GM19023 (cell line): ENCODE measurements around the gene GID8.

Experiments
- ATAC-seq: cut with Tn5 transposase; IDR thresholded peaks from one replicate; pipeline ENCODE4 v1.9.1; 2021; ENCODE audit warnings: mild to moderate bottlenecking, moderate library complexity; ENCODE audit not compliant: unreplicated experiment

Gene GID8

DNA sequence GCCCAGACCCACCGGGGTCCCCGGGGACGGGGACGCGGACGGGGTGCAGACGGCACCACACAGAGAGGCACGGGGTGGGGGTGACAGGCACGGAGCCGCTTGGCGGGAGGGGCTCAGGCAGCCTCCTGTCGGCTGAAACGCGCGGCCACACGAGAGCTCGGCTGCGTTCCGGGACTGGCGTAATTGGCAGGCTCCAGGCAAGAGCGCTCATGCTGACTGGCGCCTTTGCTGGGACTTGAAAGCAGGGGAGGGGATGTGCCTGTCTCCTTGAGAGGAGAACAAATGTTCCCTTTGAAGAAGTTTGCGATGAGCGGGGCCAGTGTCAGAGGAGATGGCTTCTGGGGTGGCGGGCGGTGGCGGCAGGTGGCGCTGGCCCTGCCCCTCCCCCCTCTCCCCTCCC, 43.0 kb downstream of the GID8 start:
- no peak for ATAC-seq

DNA sequence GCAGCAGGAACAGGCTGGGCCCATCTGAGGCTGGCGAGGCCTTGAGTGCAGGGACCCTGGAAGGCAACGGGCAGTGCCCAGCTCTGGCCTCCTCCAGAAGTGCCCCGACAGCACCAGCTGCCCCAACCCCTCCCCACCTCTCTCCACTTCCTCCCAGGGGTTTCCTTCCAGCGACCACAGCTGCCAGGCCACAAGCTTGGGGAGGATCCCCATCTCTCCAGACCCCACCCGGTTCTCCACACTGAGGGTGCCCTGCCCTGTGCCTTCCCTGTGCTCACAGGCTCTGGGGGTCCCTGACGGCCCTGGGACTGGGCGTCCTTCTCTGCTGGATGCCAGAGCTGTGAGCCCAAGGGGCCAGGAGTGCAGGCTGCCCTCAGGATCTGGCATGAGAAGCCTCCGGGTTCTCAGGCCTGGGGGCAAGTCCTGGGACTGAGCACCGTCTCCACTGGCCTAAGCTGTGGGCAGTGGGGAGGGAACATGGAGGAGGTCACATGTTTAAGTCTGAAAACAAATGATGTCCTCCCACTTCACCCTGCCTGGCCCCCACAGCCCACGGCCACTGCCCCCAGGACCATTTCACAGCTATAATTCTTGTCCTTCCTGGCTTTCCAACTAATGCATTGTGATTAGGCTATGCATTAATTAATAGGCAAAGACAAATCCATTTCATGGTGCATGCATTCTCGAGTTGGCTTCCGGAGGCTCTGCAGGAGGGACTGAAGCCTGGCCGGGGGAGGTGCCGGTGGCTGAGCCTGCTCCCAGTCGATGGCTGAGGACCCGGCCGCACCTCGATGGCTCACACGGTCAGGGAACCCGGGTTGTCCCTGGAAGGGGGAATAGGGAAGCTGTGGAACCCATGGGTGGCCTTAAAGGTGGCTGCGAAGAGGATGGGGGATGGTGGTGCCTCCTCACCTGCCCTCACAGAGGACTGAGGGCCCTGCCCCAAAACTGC, 44.5 kb downstream of the GID8 start:
- no peak for ATAC-seq

DNA sequence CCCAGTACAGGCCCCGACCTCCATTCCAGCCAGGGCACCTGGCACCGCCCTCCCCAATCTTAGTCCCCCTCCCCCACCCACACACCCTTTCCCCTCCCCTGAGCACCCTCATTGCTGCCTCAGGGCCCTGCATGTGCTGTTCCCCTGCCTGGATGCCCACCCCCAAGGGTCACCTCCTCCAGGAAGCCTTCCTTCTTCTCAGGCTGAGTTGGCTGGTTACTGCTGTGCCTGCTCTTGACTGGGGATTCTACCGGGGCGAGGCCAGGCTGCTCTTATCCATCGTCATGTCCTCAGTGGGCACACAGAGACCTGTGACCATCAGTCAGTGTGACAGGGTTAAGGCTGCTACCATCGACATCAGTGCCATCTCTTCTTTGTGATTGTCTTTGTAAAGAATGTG, 45.3 kb downstream of the GID8 start:
- no peak for ATAC-seq

DNA sequence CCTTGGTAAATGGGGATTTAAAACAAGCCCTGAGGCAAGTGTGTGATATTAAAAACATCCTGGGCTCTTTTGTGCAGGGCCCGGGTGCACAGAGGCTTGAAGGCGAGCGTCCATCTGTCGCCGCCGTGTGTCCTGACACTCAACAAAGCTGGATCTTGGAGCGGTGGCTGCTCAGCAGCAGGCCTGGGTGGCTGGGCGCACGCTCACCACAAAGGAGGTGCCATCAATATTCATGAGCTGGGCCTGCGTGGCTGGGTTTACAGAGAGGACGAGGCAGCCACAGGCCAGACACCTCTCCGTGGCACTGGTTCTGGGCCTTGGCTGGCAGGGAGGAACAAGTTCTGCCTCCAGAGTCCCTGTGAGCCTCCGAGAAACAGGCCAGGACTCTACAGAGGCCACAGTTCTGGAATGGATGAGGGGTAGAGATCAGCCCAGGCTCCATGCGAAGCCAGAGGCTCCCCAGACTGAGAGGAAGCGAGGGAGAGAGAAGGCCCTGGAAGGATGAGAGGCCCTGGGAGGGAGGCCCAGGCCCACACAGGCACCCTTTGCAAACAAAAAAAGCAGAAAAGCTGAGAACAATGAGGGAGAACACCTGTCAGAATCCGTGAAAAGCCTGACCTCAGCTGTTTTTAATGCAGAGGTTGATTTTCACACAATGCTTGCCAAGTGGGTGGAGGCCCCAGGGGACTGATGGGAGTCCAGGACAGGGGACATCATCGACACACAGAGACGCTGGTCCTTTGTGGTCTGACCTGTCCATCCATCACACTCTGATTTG, 46.9 kb downstream of the GID8 start:
- no peak for ATAC-seq

DNA sequence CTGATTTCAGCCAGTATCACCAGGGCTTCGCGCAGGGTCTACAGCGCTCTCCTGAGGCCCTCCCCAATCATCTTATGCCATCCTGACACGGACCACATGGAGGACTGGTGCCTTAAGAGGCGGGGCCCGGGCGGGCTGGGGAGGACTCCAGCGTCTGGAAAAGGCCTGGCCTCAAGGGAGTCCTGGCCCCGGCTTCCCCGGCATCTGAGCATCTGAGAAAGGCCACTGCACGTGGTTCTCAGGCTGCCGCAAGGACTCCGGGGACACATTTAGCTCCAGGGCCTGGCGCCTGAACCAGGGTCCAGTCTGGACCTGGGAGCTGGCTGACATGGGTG, 47.5 kb downstream of the GID8 start:
- ATAC-seq = no peak

DNA sequence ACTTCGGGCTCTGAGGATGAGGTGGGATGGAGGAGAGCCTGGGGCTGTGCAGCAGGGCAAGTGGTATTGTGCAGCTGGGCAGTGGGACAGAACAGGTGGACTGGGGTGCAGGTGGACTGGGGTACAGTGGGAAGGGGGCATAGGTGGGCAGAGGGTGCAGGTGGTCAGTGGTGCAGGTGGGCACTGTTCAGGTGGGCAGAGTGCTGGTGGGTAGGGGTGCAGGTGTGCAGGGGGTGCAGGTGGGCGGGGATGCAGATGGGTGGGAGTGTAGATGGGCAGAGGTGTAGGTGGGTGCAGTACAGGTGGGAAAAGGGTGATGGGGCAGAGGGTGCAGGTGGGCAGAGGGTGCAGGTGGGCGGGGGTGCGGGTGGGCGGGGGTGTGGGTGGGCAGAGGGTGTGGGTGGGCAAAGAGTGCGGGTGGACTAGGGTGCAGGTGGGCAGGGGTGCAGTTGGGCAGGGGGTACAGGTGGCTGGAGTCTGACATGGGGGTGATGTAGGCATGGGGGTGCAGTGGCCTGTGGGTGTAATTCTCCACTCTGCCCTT, 48.4 kb downstream of the GID8 start:
- ATAC-seq = no peak

DNA sequence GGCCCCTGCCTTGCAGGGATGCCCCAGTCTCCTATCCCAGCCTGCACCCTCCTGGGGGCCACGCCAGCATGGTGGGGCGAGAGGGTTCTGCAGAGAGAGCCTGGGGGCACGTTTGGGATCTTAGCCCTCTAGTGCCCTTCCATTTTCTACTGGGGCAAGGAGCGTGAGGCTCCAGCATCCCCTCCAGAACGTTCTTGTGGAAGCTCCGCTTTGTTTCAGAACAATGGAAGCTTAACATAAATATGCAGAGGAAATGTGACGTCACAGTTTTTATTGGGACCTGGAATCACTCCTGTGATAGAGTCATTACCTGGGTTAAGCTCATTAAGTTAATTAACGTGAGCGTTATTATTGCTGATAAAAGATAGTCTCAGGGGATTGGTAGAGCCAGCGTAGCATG, 49.2 kb downstream of the GID8 start:
- no peak for ATAC-seq

DNA sequence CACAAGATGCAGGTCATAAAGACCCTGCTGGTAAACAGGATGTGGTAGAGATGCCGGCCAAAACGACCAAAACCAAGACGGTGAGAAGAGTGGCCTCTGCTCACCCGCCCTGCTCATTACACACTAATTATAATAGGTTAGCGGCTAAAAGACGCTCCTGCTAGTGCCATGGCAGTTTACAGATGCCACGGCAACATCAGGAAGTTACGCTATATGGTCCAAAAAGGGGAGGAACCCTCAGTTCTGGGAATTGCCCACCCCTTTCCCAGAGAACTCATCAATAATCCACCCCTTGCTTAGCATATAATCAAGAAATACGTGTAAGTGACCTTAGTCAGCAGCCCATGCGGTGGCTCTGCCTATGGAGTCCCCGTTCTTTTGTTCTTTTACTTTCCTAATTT, 51.3 kb downstream of the GID8 start:
- ATAC-seq = no peak

DNA sequence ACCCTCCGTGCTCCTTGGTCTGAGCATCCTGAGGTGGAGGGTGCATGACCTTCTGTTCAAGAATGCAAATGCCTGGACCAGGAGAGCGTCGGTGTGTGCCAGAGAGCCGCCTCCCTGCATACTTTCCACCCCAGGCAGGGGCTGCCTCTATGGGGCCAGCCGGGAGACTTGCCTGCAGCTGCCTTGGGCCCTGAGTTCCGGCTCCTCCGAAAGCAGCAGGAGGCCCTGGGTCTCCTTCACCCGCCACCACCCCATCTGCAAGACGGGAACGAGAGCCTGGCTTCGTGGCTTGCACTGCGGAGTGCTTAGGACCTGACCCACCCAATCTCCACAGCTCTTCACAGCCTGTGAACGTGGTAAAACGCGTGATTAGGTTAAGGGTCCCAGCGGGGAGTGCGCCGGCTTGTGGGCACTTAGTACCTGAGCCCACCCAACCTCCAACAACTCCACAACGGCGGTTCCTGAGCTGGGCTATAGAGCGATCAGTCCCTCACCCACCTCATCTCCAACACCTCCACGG, 52.4 kb downstream of the GID8 start:
- ATAC-seq = no peak

DNA sequence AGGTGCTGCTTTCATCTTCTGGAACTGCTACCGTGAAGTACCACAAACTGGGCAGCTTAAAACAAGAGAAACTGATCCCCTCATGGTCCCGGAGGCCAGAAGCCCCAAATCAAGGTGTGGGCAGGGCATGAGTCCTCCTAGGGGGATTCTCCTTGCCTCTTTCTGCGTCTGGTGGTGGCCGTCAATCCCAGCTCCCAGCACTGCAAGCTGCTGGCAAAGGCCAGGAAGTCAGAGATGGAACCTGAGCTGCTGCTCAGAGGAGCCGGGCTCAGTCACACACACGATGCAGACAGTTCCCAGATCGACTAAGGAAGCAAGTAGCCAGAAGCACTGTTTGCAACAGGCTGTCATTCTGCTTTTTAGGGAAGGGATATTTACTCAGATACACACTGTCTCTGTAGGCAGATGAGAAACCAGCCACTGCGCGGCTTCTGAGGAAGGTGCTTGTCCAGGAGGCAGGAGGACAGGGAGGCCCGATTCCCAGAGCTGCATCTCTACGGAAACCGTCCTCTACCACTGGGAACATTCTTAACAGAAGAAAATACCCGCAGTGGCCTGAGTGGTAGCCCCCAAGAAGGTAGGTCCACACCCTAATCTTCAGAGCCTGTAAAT, 53.4 kb downstream of the GID8 start:
- ATAC-seq = no peak

DNA sequence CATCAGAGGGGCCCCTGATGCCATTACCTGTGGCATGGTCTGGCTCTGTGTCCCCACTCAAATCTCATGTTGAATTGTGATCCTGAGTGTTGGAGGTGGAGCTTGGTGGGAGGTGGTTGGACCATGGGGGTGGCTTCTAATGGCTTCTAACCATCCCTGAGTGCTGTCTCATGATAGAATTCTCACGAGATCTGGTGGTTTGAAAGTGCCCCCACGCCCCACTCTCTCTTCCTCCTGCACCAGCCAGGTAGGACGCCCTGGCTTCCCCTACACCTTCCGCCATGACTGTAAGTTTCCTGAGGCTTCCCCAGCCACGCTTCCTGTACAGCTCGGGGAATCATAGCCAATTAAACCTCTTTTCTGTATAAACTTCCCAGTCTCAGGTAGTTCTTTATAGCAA, 53.9 kb downstream of the GID8 start:
- ATAC-seq = no peak

DNA sequence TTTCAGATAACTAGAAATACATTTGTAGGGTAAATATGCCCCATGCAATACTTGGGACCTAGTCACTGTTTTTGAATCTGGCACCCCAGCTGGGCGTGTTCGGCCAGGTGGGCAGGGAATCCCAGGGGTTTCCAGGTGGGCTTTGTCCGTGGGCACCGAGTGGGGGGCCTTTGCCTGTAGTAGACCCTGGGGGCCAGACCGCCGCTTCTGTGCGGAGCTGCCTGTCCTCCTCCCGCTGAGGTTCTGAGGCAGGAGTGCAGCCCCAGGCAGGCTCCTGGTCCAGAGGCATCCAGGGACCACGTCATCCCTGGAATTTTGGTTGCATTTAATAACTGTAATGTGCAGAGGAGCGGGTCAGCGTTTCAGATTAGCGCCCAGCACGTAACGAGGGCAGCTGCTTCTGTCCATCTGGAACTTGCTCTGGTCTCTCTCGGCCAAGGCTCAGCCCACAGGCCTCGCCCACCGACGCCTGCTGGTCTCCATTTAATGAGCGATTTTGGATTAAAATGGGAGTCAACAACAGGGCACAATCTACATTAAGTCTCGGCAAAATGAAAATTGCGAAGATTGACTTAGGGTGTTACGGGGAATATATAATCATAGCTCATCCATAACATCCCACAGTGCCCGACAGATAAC, 56.0 kb downstream of the GID8 start:
- no peak for ATAC-seq

DNA sequence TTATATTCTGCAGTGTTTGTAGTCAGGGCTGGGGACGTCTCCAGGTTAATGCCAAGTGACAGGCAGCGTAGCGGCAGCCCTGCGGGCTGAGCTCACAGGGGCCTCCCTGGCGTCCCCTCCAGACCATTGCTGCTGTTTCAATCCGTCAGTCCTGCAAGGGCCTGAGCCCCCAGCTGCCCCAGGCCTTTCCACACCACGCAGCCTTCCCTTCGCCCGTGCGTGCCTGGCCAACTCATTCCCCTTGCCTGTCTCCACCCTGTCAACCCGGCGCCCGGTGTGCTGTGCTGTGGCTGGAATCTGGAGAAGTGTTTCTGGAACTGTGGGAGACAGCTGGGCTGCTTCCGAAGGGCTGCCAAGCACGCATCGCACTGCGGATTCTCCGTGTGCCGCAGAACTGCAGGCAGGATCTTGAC, 56.9 kb downstream of the GID8 start:
- ATAC-seq = no peak

DNA sequence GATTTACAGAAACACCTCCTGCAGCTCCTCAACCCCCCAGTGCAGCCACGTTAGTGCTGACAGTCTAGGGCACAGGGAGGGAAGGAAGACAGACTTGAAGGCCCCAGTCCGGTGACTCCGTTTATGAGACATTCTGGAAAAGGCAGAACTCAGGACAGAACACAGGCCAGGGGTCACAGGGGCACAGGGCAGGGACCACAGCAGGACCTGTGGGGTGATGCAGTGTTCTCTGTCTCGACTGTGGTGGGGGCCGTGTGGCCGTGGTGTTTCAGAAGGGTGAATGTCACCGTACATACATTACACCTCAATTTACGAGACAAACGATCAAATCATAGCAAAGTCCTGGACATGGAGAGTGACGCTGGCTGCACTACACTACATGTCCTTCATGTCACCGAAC, 57.5 kb downstream of the GID8 start:
- ATAC-seq = no peak

DNA sequence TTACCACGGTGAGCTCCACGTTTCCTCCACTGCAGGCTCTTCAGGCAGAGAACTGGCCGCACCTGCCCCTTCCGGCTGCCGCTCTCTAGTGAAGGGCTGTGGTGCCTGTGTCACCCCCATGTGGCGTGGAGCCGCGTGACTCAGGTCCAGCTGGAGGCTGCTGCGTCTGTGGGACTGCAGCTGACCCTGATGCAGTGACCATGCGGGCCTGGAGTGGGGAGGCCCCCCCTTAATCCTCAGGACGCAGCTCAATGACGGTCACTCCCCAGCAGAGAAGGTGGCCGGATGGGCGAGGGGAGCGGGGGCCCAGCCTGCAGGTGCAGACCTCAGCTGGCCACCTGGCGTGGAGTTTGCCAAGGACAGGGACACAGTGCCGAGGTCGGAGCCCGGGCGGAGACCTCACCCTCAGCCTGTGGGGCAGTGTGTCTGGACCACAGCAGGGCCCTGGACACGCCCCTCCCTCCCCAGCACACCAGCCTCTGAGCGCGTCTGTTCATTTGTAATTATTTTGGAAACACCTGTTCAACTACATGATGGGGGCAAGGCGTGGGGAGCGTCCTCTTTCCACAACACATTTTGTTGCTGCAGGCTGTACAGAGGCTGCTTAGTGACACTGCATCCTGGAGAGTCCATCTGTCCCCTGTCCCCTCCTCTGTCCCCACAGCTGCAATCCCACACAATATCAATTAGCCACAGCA, 58.1 kb downstream of the GID8 start:
- no peak for ATAC-seq

DNA sequence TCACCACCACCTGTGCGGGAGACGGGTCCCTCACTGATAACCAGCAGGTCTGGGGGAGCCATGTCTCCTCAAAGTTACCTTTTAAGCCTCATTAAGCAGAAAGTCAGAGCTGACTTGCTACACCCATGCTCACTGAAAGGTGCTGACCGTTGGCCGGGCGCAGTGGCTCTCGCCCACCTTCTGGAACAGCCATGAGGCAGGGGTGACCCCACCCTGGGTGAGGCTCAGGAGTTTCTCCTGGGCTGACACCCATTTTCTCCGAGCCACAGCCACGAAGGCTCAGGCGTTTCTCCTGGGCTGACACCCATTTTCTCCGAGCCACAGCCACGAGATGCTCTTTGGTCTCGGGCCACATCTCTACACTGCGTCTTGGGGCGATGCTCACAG, 58.6 kb downstream of the GID8 start:
- ATAC-seq = no peak

DNA sequence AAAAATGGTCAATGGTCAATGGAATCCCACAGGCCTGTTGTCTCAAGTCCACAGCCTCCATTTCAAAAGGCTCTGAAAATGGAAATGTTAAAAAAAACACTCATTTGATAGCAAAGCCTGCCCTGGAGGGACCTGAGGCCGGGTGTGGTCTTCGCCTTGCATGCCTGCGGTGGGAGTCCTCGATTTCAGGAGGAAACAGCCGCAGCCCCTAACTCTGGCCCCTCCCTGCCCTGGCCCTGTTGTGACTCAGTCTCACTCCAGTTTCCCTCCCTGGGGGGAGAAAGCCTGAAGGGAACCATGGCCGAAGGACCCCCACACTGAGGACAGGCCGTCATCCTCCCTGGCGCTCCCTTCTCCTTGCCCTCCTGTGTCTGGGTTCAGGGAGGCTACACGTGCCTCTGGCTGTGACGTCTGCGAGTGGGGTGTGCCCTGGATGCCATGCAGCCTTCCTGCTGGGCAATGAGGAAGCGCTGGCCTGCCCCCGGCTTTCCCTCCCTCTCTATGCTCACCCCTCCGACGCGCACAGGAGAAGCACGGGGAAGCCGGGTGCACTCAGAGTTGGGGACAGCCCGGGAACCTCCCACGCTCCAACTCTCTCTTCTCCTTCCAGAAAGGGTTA, 59.6 kb downstream of the GID8 start:
- ATAC-seq = no peak
